Erythroblast (primary cell): ENCODE measurements around the gene ZNF862.

ENCODE experiments used
- DNase-seq, 2 experiments: peaks; one replicate each; lab custom pipeline; 2025; lab: John Stamatoyannopoulos, UW
- GATA1 ChIP-seq: IDR thresholded peaks from 2 replicates; pipeline ENCODE4 v1.6.1; 2011; ENCODE audit warnings: low read depth, mild to moderate bottlenecking, control low read depth, low read length, moderate library complexity
- POLR2A ChIP-seq: IDR thresholded peaks from 2 replicates; pipeline ENCODE4 v1.6.1; 2011; ENCODE audit warnings: mild to moderate bottlenecking, low read length

ZNF862 gene

GRCh38 chr7:149866139-149866778, 28.1 kb downstream of the ZNF862 start:
- TF ChIP-seq POLR2A (no peak), GATA1 (no peak)
- DNase-seq: no peak

- DNase-seq: no peak
- TF ChIP-seq GATA1 (no peak), POLR2A (no peak)
Observed at GRCh38 chr7:149866779-149867447, 28.7 kb downstream of the ZNF862 start.

DNA sequence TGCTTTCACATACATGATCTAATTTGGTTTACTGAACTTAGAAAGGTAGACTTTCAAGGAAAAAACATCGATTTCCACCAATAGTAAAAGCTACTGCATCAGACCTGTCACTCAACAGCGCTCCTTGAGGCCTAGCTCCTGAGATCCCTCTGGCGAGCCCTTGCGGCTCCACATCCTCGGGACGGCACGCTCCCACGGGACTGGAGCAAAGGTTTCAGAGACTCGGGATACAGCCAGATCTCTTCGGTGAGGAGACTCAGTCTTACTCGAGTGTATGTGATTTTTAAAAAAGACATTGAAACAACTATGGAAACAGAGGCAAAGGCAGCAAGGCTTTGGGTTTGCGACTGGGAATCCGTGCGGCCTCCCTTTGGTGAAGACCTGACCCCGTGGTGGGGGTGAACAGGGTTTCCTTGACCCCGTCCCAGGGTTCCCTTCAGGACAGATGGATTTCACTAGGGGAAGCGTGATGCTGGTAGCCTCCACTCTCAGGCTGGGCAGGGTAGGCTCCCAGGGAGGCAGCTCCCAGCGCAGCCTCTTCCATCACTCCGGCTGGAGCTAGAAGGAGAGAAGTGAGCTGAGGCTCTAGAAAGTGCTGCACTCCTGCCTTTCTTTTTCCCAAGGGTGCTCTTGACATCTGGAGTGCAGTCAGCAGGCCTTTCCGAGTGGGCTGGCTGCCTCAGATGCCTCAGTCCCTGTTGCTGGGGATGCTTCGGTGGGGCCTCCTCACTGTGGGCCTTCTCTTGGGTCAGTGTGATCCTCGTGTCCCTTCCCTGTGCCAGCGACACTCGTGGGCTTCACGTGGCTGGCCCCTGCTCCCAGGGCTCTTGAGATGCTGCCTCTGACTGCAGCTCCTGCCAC, 29.8 kb downstream of the ZNF862 start:
- DNase-seq: no peak
- TF ChIP-seq POLR2A: no peak
- TF ChIP-seq GATA1: no peak

GRCh38 chr7:149868623-149869290, 30.6 kb downstream of the ZNF862 start:
- TF ChIP-seq GATA1 (no peak), POLR2A (no peak)
- no peak for DNase-seq

DNA sequence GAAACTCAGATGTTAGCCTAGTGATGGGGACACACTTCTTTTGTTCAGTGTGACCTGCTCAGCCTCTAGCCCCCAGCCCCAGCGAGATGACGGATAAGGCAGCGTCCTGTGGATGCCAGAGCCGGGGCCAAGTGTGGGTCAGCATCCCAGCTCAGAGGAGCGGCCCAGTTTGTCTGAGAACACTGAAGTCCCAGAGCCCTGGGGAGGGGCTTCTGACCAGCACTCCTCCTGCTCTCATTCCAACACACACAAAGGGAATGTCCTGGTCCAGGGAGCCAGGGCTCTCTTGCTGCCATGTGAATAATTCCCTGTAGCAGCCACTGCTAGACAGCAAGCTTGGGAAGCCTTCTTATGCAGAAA, 31.1 kb downstream of the ZNF862 start:
- DNase-seq: no peak
- TF ChIP-seq GATA1 (no peak), POLR2A (no peak)

- no peak for DNase-seq
- TF ChIP-seq POLR2A (no peak), GATA1 (no peak)
Observed at GRCh38 chr7:149869867-149870266, 31.7 kb downstream of the ZNF862 start.

DNA sequence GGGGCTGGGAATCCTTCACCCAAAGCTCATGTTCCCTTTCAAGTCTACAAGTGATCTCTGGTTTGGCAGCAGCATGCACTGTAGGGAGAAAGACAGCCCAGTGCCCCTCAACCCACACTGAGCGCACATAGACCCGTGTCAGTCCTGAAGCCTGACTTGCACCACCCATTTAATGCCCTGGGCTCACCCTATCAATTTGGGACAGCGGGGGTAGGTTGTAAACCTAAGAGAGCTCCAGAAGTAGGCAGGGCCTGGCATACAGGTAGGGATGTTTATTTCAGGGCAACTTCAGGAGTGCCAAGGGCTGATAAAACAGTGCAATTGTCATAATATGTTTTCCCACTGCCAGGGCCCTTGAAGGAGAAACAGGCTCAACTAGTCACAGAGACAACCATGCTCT, 32.1 kb downstream of the ZNF862 start:
- DNase-seq: no peak

DNA sequence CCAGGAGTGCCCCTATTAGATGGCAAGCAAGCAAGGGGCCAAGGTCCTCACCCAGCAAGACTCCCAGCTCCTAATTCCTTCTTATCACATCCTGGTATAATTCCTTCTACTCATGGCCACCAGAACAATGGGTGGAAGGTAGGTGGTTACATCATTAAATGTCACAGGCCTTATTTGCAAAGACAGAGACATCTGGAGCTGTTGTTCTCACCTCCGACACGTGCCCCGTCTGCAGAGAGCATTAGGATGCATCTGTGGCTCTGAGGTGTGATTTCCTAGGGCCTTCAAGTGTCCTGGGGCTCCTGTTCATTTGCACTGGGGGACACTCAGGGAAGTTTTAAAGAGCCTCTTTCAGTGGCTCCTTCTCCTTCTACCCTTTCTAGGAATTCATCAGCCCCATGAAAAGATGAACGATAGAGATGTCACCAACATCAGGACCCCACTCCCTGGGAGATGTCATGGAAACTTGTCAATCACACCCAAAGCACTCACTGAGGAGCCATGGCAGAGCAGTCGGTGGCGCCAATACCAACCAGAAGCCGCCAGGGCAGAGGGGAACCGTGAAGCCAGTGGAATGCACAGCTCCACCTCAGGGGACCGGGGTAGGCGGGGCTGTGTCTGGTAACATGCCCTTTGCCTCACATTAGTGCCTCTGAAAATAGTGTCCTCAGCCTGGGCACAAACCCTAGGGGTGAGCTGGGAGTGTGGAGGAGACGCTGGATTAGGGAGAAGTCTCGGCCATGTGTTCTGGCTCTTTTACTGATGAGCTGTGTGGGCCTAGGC, 32.7 kb downstream of the ZNF862 start:
- no peak for DNase-seq
- TF ChIP-seq POLR2A (no peak), GATA1 (no peak)

More for the DNA sequence above, 32.1 kb downstream of the ZNF862 start:
- no peak for TF ChIP-seq POLR2A
- TF ChIP-seq GATA1: no peak

GRCh38 chr7:149871576-149871975, 33.4 kb downstream of the ZNF862 start:
- DNase-seq: no peak
- TF ChIP-seq POLR2A: no peak
- TF ChIP-seq GATA1: no peak

- TF ChIP-seq GATA1 (no peak), POLR2A (no peak)
- DNase-seq: peak; percentile 73 to 86
Observed at GRCh38 chr7:149872419-149873073, 34.4 kb downstream of the ZNF862 start.

DNA sequence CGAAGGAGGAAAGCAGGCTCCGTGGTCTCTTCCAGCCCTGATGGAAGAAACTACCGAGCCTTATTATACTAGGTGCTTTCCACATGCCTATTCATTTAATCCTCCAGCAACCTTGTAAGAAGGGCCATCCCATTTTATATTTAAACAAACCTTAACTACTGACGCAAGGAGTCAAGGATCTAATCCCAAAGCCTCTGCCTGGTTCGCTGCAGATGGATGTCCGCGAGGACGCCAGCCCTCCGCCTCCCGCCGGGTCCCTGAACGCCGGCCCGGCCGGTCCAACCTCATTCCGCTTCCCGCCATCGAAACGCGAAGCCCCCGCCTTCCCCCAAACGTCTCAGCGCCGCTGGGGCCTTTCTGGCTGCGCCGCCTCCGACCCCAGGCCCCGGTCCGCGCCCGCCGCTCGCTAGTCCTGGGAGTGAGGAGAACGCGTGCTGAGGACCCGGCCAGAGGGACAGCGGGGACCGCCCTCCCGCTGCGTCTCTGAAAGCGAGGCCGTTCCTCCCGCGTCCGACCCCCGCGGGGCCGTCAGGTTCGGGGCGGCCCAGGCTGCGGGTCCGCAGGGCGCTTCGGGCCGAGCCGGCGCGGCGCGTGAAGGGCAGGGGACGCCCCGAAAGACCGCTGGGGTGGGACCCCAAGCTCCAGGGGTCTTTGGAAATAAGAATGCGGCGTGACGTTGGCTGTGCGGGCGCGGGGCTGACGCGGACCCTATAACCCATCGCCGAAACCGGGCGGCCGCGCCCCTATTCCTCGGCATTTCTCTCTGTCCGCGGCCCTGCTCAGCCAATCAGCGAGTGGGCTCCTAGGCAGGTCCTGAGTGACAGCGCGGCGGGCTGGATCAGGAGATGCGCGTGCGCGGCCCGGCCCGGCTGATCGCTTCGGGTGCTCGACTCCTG, 35.1 kb downstream of the ZNF862 start, which contains the start of gene ATP6V0E2:
ATP6V0E2 (plus strand) TSS at position 896 of the 896 bp plus-strand sequence. CDS start 97 bp downstream, outside the sequence.
- TF ChIP-seq GATA1: no peak
- peak; percentile 31 for TF ChIP-seq POLR2A
- DNase-seq: peak; percentile 94 to 95
